HL-60 (cell line): Measurements from ENCODE around the gene ATP5PO.
"Not testable (repeated sequence)": the region's sequence is repeated elsewhere in the genome, so short reads cannot be mapped to it uniquely, and the experiment has no call there.

Experiments
- DNase-seq, 2 experiments: peaks; one replicate each; pipeline ENCODE4 v3.0.0-alpha.2; 2010 to 2020; ENCODE audit warnings: low read depth in 1 of 2, low spot score in 1 of 2
- H3K27ac ChIP-seq: fragments of 250-450 bp; sonication (Bioruptor Pico); replicated peaks from 2 replicates; pipeline ENCODE4 v1.5.1; 2020; ENCODE audit warnings: mild to moderate bottlenecking, moderate library complexity
- H3K27me3 ChIP-seq: fragments of 250-450 bp; sonication (Bioruptor Pico); 2 replicates; pipeline ENCODE4 v1.5.1; 2021; ENCODE audit warnings: mild to moderate bottlenecking, moderate library complexity; ENCODE audit not compliant: insufficient read depth, poor library complexity, severe bottlenecking
- H3K4me3 ChIP-seq: replicated peaks from 2 replicates; pipeline ENCODE4 v1.5.1; 2011; ENCODE audit warnings: mild to moderate bottlenecking, control low read depth, low read length; ENCODE audit not compliant: insufficient read depth
- GABPA ChIP-seq: IDR thresholded peaks from 2 replicates; pipeline ENCODE4 v1.6.1; 2012; ENCODE audit warnings: low read depth
- POLR2AphosphoS5 ChIP-seq: IDR thresholded peaks from 2 replicates; pipeline ENCODE4 v1.6.1; 2012; ENCODE audit warnings: low read depth
- SPI1 ChIP-seq: IDR thresholded peaks from 2 replicates; pipeline ENCODE4 v1.6.1; 2012; ENCODE audit warnings: low read depth, mild to moderate bottlenecking, borderline replicate concordance
- TF ChIP-seq, protein P1 (sequence below): IDR thresholded peaks from one replicate; pipeline ENCODE4 v1.5.1; 2011; ENCODE audit warnings: low read length, control low read depth, inconsistent platforms; ENCODE audit not compliant: insufficient read depth
- TF ChIP-seq, protein P2 (sequence below): IDR thresholded peaks from 2 replicates; pipeline ENCODE4 v1.6.1; 2012; ENCODE audit warnings: low read depth; ENCODE audit not compliant: insufficient replicate concordance

ATP5PO gene

DNA sequence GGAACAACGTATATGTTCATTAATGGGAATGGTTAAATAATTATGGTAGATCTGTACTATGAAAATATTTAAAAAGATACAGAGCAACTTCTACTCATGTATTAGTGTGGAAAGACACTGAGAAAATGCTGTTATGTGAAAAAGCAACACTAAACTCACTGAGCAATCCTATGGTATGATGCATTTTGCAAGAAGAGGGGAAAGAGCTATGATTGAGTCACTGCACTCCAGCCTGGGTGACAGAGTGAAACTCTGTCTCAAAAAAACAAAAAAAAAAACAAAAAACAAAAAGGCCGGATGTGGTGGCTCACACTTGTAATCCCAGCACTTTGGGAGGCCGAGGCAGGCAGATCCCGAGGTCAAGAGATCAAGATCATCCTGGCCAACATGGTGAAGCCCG, 44.4 kb downstream of the ATP5PO start:
- DNase-seq = no peak
- no peak overlapping the region for H3K4me3 ChIP-seq
- TF ChIP-seq, protein P1, sequence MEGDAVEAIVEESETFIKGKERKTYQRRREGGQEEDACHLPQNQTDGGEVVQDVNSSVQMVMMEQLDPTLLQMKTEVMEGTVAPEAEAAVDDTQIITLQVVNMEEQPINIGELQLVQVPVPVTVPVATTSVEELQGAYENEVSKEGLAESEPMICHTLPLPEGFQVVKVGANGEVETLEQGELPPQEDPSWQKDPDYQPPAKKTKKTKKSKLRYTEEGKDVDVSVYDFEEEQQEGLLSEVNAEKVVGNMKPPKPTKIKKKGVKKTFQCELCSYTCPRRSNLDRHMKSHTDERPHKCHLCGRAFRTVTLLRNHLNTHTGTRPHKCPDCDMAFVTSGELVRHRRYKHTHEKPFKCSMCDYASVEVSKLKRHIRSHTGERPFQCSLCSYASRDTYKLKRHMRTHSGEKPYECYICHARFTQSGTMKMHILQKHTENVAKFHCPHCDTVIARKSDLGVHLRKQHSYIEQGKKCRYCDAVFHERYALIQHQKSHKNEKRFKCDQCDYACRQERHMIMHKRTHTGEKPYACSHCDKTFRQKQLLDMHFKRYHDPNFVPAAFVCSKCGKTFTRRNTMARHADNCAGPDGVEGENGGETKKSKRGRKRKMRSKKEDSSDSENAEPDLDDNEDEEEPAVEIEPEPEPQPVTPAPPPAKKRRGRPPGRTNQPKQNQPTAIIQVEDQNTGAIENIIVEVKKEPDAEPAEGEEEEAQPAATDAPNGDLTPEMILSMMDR = no peak
- TF ChIP-seq GABPA (no peak), SPI1 (no peak), POLR2AphosphoS5 (no peak)
- TF ChIP-seq, protein P2, sequence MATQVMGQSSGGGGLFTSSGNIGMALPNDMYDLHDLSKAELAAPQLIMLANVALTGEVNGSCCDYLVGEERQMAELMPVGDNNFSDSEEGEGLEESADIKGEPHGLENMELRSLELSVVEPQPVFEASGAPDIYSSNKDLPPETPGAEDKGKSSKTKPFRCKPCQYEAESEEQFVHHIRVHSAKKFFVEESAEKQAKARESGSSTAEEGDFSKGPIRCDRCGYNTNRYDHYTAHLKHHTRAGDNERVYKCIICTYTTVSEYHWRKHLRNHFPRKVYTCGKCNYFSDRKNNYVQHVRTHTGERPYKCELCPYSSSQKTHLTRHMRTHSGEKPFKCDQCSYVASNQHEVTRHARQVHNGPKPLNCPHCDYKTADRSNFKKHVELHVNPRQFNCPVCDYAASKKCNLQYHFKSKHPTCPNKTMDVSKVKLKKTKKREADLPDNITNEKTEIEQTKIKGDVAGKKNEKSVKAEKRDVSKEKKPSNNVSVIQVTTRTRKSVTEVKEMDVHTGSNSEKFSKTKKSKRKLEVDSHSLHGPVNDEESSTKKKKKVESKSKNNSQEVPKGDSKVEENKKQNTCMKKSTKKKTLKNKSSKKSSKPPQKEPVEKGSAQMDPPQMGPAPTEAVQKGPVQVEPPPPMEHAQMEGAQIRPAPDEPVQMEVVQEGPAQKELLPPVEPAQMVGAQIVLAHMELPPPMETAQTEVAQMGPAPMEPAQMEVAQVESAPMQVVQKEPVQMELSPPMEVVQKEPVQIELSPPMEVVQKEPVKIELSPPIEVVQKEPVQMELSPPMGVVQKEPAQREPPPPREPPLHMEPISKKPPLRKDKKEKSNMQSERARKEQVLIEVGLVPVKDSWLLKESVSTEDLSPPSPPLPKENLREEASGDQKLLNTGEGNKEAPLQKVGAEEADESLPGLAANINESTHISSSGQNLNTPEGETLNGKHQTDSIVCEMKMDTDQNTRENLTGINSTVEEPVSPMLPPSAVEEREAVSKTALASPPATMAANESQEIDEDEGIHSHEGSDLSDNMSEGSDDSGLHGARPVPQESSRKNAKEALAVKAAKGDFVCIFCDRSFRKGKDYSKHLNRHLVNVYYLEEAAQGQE = no peak
- no peak overlapping the region for H3K27ac ChIP-seq
- H3K27me3 ChIP-seq = no peaks in the 10 kb centered on the region

DNA sequence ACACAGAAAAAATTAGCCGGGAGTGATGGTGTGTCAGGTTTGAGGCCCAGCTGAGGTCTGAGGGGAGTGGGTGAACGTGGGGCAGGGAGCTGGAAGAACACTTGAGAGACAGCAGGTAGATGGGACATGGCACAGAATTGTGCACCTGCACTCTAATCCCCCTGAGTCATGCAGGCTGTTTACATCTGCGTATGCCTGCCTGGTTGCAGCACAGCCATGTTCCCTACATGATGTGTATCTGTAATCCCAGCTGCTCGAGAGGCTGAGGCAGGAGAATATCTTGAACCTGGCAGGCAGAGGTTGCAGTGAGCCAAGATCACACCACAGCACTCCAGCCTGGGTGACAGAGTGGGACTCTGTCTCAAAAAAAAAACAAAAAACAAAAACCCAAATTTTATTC, 44.8 kb downstream of the ATP5PO start:
- no peak overlapping the region for H3K4me3 ChIP-seq
- no peaks in the 10 kb centered on the region for H3K27me3 ChIP-seq
- no peak for TF ChIP-seq POLR2AphosphoS5
- TF ChIP-seq, protein P1 = no peak
- TF ChIP-seq, protein P2 = no peak
- no peak for TF ChIP-seq SPI1
- TF ChIP-seq GABPA = no peak
- H3K27ac ChIP-seq = no peak overlapping the region
- no peak for DNase-seq

DNA sequence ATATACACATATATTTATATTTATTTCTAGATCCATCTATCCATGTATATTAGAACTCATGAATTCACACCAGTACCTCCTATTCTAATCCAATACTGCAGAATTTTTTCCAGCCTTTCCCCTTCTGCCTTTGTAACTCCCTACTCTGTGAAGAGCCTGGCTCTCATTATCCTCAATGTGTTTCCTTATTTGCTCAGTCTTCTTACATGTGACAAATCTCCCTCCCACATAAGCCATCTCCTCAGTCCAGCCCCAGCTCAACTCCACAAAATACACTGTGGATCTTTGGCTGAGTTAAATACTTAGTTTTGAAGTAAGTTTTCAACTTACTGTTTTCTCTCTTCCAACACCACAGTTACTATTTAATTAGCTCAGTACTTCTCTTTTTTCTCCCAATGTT, 45.7 kb downstream of the ATP5PO start:
- H3K27ac ChIP-seq = no peak overlapping the region

DNA sequence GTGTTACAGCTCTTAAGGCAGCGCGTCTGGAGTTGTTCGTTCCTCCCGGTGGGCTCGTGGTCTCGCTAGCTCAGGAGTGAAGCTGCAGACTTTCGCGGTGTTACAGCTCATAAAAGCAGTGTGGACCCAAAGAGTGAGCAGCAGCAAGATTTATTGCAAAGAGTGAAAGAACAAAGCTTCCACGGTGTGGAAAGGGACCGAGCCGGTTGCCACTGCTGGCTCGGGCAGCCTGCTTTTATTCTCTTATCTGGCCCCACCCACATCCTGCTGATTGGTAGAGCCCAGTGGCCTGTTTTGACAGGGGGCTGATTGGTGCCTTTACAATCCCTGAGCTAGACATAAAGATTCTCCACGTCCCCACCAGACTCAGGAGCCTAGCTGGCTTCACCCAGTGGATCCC, 47.7 kb downstream of the ATP5PO start:
- DNase-seq, H3K4me3 ChIP-seq, H3K27ac ChIP-seq, H3K27me3 ChIP-seq: not testable (repeated sequence)

More for the DNA sequence above, 45.7 kb downstream of the ATP5PO start:
- no peak overlapping the region for H3K4me3 ChIP-seq
- DNase-seq = no peak
- H3K27me3 ChIP-seq = no peaks in the 10 kb centered on the region
- TF ChIP-seq SPI1 = no peak
- no peak for TF ChIP-seq POLR2AphosphoS5
- TF ChIP-seq, protein P1 = no peak
- TF ChIP-seq, protein P2 = no peak
- TF ChIP-seq GABPA = no peak
